HUES64 (cell line): Measurements from ENCODE around the gene ALG1.
A peak's percentile ranks its signal among the peaks of the same experiment; 100 is the strongest.
"Not testable (repeated sequence)": the region's sequence is repeated elsewhere in the genome, so short reads cannot be mapped to it uniquely, and the experiment has no call there.

Experiments used
- H3K27ac ChIP-seq: 2 replicates; pipeline ENCODE4 v1.7.0; 2013; ENCODE audit warnings: low read depth, low read length, inconsistent platforms
- H3K27me3 ChIP-seq: 2 replicates; pipeline ENCODE4 v1.6.1; 2013; ENCODE audit warnings: mild to moderate bottlenecking, low read length; ENCODE audit not compliant: insufficient read depth
- H3K36me3 ChIP-seq: 2 replicates; pipeline ENCODE4 v1.6.1; 2013; ENCODE audit warnings: mild to moderate bottlenecking, low read length; ENCODE audit not compliant: insufficient read depth
- H3K4me1 ChIP-seq: 2 replicates; pipeline ENCODE4 v1.6.1; 2013; ENCODE audit warnings: mild to moderate bottlenecking, low read length, moderate library complexity; ENCODE audit not compliant: insufficient read depth
- H3K4me3 ChIP-seq: 2 replicates; pipeline ENCODE4 v1.5.1; 2013; ENCODE audit warnings: mild to moderate bottlenecking, low read length, moderate library complexity
- H3K9ac ChIP-seq: 2 replicates; pipeline ENCODE4 v1.6.1; 2013; ENCODE audit warnings: mild to moderate bottlenecking, low read depth, low read length
- H3K9me3 ChIP-seq: 2 replicates; pipeline ENCODE4 v1.6.1; 2013; ENCODE audit warnings: low read depth, low read length; ENCODE audit not compliant: insufficient read depth
- WGBS: fragments of 150-250, 120-280 bp; methylation state at CpG from one replicate; pipeline ENCODE4 v1.1.7; 2013; ENCODE audit warnings: missing lambda C conversion rate; 5-methylcytosine and 5-hydroxymethylcytosine counted together

Gene ALG1

GRCh38 chr16:5032748-5033167 is 38.9 kb upstream of the ALG1 start:
- no peaks in the 10 kb centered on the region for H3K9me3 ChIP-seq
- H3K36me3 ChIP-seq, result no peaks in the 10 kb centered on the region; the same call in 1 of the 2 replicates
- peak overlapping the region; percentile 82 for H3K4me3 ChIP-seq
- H3K4me1 ChIP-seq, result peaks cover 15% of the 10 kb centered on the region
- 53% methylated on average over 12 of the region's 12 CpGs for WGBS
- peaks cover 9% of the 10 kb centered on the region for H3K27me3 ChIP-seq
- H3K9ac ChIP-seq, result peak overlapping the region; percentile 78; the same call in 1 of the 2 replicates
- H3K27ac ChIP-seq, result no peak overlapping the region

- peaks cover 15% of the 10 kb centered on the region for H3K4me1 ChIP-seq
- H3K27ac ChIP-seq, result peak within 1 kb of the TSS; percentile 61
- WGBS, result under 1% methylated on average over 104 of the region's 104 CpGs
Observed at GRCh38 chr16:5033256-5034166, 38.1 kb upstream of the ALG1 start, which contains the start of gene NAGPA. TSS of gene NAGPA (minus strand) at chr16:5033935. CDS start at chr16:5033914, 21 bp downstream.

GRCh38 chr16:5034167-5034523 is 37.5 kb upstream of the ALG1 start:
- Histone ChIP-seq H3K4me1 (peaks cover 15% of the 10 kb centered on the region), H3K27me3 (peaks cover 9% of the 10 kb centered on the region), H3K4me3 (peak overlapping the region; percentile 82), H3K36me3 (no peaks in the 10 kb centered on the region; the same call in 1 of the 2 replicates), H3K9me3 (no peaks in the 10 kb centered on the region), H3K27ac (no peak overlapping the region), H3K9ac (peak overlapping the region; percentile 78)
- WGBS, result 41% methylated on average over 2 of the region's 2 CpGs

More at GRCh38 chr16:5033256-5034166, 38.1 kb upstream of the ALG1 start, which contains the start of gene NAGPA:
- Histone ChIP-seq H3K4me3 (peak within 1 kb of the TSS; percentile 82), H3K36me3 (no peaks in the 10 kb centered on the region; the same call in 1 of the 2 replicates), H3K9ac (peak within 1 kb of the TSS; percentile 78), H3K27me3 (peaks cover 9% of the 10 kb centered on the region), H3K9me3 (no peaks in the 10 kb centered on the region)

GRCh38 chr16:5035909-5036227 is 35.8 kb upstream of the ALG1 start:
- no peaks in the 10 kb centered on the region for H3K36me3 ChIP-seq
- H3K27ac ChIP-seq, result peak overlapping the region; percentile 50; the same call in 1 of the 2 replicates
- peaks cover 15% of the 10 kb centered on the region for H3K4me1 ChIP-seq
- no peak overlapping the region for H3K4me3 ChIP-seq
- WGBS, result 89% methylated on average over 1 of the region's 1 CpG
- no peak overlapping the region for H3K9ac ChIP-seq
- H3K27me3 ChIP-seq, result peaks cover 9% of the 10 kb centered on the region
- H3K9me3 ChIP-seq, result no peaks in the 10 kb centered on the region

GRCh38 chr16:5036228-5037156 is 35.2 kb upstream of the ALG1 start:
- 56% methylated on average over 12 of the region's 12 CpGs for WGBS
- Histone ChIP-seq H3K4me3 (no peak overlapping the region), H3K4me1 (peaks cover 15% of the 10 kb centered on the region), H3K9ac (peak overlapping the region; percentile 23; the same call in 1 of the 2 replicates), H3K36me3 (no peaks in the 10 kb centered on the region), H3K9me3 (no peaks in the 10 kb centered on the region), H3K27me3 (peaks cover 9% of the 10 kb centered on the region), H3K27ac (peak overlapping the region; percentile 52)

- Histone ChIP-seq H3K9me3 (no peaks in the 10 kb centered on the region), H3K27ac (no peak overlapping the region), H3K4me3 (no peak overlapping the region), H3K4me1 (peaks cover 11% of the 10 kb centered on the region), H3K27me3 (no peaks in the 10 kb centered on the region), H3K9ac (no peak overlapping the region), H3K36me3 (no peaks in the 10 kb centered on the region)
- WGBS, result 90% methylated on average over 7 of the region's 7 CpGs
Observed at GRCh38 chr16:5040451-5040850, 31.2 kb upstream of the ALG1 start.

- Histone ChIP-seq H3K4me1 (peaks cover 5% of the 10 kb centered on the region), H3K27ac (no peak overlapping the region), H3K9ac (no peak overlapping the region), H3K27me3 (no peaks in the 10 kb centered on the region), H3K36me3 (no peaks in the 10 kb centered on the region), H3K9me3 (no peaks in the 10 kb centered on the region), H3K4me3 (no peak overlapping the region)
- 86% methylated on average over 12 of the region's 12 CpGs for WGBS
Observed at GRCh38 chr16:5041600-5042133, 30.0 kb upstream of the ALG1 start.

GRCh38 chr16:5042574-5043171 is 29.0 kb upstream of the ALG1 start:
- no peaks in the 10 kb centered on the region for H3K36me3 ChIP-seq
- H3K4me1 ChIP-seq, result no peaks in the 10 kb centered on the region; the same call in 1 of the 2 replicates
- no peak overlapping the region for H3K27ac ChIP-seq
- H3K4me3 ChIP-seq, result no peak overlapping the region
- WGBS, result 80% methylated on average over 14 of the region's 14 CpGs
- H3K27me3 ChIP-seq, result no peaks in the 10 kb centered on the region
- no peaks in the 10 kb centered on the region for H3K9me3 ChIP-seq
- H3K9ac ChIP-seq, result no peak overlapping the region

- H3K9ac ChIP-seq, result no peak overlapping the region
- no peaks in the 10 kb centered on the region for H3K27me3 ChIP-seq
- 92% methylated on average over 8 of the region's 8 CpGs for WGBS
Observed at GRCh38 chr16:5044011-5044540, 27.6 kb upstream of the ALG1 start.

GRCh38 chr16:5044581-5044980 is 27.1 kb upstream of the ALG1 start:
- H3K4me3 ChIP-seq, H3K9ac ChIP-seq, H3K36me3 ChIP-seq, H3K27ac ChIP-seq, H3K4me1 ChIP-seq, H3K27me3 ChIP-seq, H3K9me3 ChIP-seq: not testable (repeated sequence)
- 97% methylated on average over 11 of the region's 11 CpGs for WGBS

More at GRCh38 chr16:5044011-5044540, 27.6 kb upstream of the ALG1 start:
- no peak overlapping the region for H3K4me3 ChIP-seq
- H3K36me3 ChIP-seq, result no peaks in the 10 kb centered on the region
- H3K27ac ChIP-seq, result no peak overlapping the region
- H3K9me3 ChIP-seq, result no peaks in the 10 kb centered on the region
- H3K4me1 ChIP-seq, result no peaks in the 10 kb centered on the region; the same call in 1 of the 2 replicates
